ENCODE measurements around the gene PDF.

PDF gene

DNA sequence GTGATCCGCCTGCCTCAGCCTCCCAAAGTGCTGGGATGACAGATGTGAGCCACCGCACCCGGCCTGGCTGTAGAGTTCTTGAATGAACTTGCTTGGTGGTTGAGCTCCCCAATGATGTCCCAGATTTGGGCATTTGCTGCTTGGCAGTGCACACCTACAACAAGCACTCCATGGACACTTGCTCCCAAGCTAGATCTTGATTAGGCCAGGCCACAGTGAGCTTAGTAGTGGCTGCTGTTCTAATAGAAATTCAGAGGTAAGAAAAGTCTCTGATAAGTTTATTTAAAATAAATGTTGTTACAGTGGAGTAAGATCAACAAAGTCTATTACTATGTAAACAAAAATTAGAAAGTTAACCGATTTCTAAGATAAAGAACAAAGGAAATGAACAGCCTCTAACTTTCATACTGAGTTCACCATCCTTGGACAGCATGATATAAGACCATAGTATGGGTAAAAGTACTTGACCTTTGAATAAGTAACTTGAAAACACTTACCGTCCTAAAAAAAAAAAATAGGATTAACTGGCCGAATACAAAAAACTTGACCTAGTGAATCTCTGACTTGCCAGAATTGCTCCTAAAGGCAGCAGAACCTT, 20.2 kb upstream of the PDF start:
- H3K4me3 Mint-ChIP-seq = no peak overlapping the region
- H3K27ac Mint-ChIP-seq = no peak overlapping the region
- ATAC-seq (no peak), DNase-seq (no peak)
- peaks cover 6% of the 10 kb centered on the region for H3K4me1 Mint-ChIP-seq
- H3K27me3 Mint-ChIP-seq = no peaks in the 10 kb centered on the region
- H3K36me3 Mint-ChIP-seq (ENCODE audit: low read depth) = peaks cover 28% of the 10 kb centered on the region
- no peaks in the 10 kb centered on the region for H3K9me3 Mint-ChIP-seq

DNA sequence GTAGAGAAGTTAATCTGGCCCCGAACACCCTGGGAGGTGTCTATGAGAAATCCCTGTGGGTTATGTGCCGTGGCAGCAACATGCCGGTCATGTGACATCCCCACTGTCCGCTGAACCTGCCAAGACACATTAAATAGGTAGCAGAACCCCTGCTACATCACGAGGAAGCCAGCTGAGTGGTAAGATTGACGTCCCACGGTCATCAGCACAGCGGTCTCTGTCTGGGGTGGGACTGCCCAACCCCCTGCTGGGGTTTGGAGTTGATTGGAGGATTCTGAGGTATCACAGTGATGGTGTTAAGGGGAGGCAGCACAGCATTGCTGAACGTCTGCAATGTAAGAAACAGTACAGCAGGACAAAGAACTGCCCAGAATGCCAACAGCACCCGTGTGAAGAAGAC, 19.1 kb upstream of the PDF start:
- no peak overlapping the region for H3K27ac Mint-ChIP-seq
- H3K9me3 Mint-ChIP-seq = no peaks in the 10 kb centered on the region
- DNase-seq (no peak), ATAC-seq (no peak)
- H3K27me3 Mint-ChIP-seq = no peaks in the 10 kb centered on the region
- no peak overlapping the region for H3K4me3 Mint-ChIP-seq
- peaks cover 12% of the 10 kb centered on the region for H3K4me1 Mint-ChIP-seq
- H3K36me3 Mint-ChIP-seq (ENCODE audit: low read depth) = peaks cover 26% of the 10 kb centered on the region

DNA sequence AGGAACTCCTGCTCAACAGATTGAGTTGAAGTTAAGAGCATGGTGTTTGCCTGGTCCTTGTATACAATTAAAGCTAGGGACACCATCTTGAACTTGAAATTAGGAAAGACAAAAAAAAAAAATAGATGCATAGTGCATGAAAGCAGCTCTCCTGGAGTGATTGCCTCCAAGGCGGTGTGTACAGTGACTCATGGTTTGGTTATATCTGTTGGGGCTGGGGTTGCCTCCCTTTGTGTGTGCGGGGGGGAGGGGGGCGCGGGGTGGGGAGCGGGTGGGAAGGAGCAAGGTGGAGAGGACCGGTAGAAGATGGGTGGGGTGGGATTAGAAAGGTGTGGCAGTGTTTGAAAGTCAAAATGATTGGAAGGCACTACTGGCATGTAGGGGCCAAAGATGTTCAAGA, 17.8 kb upstream of the PDF start:
- Mint-ChIP-seq H3K27me3 (no peaks in the 10 kb centered on the region), H3K27ac (no peak overlapping the region), H3K4me3 (no peak overlapping the region), H3K4me1 (peaks cover 12% of the 10 kb centered on the region), H3K36me3 (ENCODE audit: low read depth) (peaks cover 32% of the 10 kb centered on the region), H3K9me3 (no peaks in the 10 kb centered on the region)
- DNase-seq (no peak), ATAC-seq (no peak)

DNA sequence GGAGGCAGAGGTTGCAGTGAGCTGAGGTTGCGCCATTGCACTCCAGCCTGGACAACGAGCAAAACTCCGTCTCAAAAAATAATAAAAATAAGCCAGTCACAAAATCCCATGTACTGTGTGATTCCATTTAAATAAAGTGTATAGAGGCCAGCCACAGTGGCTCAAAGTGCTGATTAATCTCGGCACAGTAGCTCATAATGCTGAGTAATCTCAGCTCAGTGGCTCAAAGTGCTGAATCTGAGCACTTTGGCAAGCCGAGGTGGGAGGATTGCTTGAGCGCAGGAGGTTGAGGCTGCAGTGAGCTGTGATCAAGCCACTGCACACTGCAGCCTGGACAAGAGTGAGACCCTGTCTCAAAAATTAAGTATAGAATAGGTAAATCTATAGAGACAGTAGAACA, 16.3 kb upstream of the PDF start:
- Mint-ChIP-seq H3K27ac (no peak overlapping the region), H3K27me3 (no peaks in the 10 kb centered on the region), H3K36me3 (ENCODE audit: low read depth) (peaks cover 36% of the 10 kb centered on the region), H3K4me3 (no peak overlapping the region), H3K4me1 (peaks cover 17% of the 10 kb centered on the region), H3K9me3 (no peaks in the 10 kb centered on the region)
- ATAC-seq (no peak), DNase-seq (no peak)

DNA sequence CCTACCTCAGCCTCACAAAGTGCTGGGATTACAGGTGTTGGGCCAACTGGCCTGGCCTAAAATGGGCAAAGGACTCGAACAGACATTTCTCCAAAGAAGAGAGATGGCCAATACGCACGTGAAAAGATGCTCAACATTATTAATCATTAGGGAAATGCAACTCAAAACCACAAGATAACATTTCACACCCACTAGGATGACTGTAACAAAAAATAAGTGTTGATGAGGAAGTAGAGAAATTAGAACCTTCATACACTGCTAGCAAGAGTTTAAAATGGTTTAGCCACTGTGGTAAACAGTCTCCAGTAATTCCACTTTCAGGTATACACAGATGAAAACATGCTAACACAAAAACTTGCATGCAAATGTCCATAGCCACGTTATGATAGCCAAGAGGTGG, 15.5 kb upstream of the PDF start:
- H3K36me3 Mint-ChIP-seq (ENCODE audit: low read depth) = peaks cover 44% of the 10 kb centered on the region
- no peak for ATAC-seq
- H3K4me3 Mint-ChIP-seq = no peak overlapping the region
- DNase-seq = no peak
- H3K4me1 Mint-ChIP-seq = peaks cover 24% of the 10 kb centered on the region
- peak overlapping the region; percentile 10 for H3K27ac Mint-ChIP-seq
- H3K27me3 Mint-ChIP-seq = no peaks in the 10 kb centered on the region
- no peaks in the 10 kb centered on the region for H3K9me3 Mint-ChIP-seq

DNA sequence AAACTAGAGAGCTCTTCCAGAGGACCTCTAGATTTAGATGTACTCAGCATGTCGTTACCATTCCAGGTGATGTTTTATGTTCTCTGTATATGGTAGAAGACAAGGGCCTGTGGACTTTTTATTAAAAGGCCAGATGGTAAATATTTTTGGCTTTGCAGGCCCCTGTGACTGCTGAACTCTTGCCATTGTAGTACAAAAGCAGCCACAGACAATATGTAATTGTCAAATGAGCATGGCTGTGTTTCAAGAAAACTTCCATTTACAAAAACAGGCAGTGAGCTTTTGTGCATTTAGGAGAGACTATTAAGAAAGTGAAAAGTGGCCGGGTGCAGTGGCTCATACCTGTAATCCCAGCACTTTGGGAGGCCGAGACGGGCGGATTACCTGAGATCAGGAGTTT, 13.8 kb upstream of the PDF start:
- no peak overlapping the region for H3K4me3 Mint-ChIP-seq
- ATAC-seq = no peak
- DNase-seq = no peak
- no peaks in the 10 kb centered on the region for H3K9me3 Mint-ChIP-seq
- H3K36me3 Mint-ChIP-seq (ENCODE audit: low read depth) = peaks cover 52% of the 10 kb centered on the region
- H3K27me3 Mint-ChIP-seq = no peaks in the 10 kb centered on the region
- H3K27ac Mint-ChIP-seq = no peak overlapping the region
- H3K4me1 Mint-ChIP-seq = peaks cover 35% of the 10 kb centered on the region

DNA sequence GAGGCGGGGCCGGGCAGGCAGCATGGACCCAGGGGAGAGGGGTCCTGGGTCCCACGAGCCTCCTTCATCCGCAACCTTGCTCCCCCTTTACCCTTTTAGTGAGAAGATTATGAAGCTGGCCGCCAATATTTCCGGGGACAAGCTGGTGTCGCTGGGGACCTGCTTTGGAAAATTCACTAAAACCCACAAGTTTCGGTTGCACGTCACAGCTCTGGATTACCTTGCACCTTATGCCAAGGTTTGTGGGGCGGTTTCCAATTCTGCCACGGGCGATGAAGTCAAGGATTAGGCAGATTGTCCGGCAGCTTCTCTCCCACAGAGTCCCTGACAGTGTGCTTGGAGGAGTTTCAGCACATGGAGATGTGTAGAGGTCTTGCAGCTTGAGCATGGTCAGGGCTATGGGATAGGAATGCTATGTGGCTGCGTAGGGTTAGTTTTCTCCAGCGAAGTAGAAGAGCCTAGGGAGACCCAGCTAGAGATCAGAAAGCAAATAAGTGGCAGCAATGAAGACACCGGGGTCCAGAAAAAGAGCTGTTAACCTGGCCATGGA, 9.8 kb upstream of the PDF start:
- peaks cover 47% of the 10 kb centered on the region for H3K36me3 Mint-ChIP-seq (ENCODE audit: low read depth)
- DNase-seq (peak; percentile 40), ATAC-seq (no peak)
- no peaks in the 10 kb centered on the region for H3K9me3 Mint-ChIP-seq
- H3K27me3 Mint-ChIP-seq = no peaks in the 10 kb centered on the region
- peaks cover 43% of the 10 kb centered on the region for H3K4me1 Mint-ChIP-seq
- peak overlapping the region; percentile 100 for H3K27ac Mint-ChIP-seq
- peak overlapping the region; percentile 99 for H3K4me3 Mint-ChIP-seq

DNA sequence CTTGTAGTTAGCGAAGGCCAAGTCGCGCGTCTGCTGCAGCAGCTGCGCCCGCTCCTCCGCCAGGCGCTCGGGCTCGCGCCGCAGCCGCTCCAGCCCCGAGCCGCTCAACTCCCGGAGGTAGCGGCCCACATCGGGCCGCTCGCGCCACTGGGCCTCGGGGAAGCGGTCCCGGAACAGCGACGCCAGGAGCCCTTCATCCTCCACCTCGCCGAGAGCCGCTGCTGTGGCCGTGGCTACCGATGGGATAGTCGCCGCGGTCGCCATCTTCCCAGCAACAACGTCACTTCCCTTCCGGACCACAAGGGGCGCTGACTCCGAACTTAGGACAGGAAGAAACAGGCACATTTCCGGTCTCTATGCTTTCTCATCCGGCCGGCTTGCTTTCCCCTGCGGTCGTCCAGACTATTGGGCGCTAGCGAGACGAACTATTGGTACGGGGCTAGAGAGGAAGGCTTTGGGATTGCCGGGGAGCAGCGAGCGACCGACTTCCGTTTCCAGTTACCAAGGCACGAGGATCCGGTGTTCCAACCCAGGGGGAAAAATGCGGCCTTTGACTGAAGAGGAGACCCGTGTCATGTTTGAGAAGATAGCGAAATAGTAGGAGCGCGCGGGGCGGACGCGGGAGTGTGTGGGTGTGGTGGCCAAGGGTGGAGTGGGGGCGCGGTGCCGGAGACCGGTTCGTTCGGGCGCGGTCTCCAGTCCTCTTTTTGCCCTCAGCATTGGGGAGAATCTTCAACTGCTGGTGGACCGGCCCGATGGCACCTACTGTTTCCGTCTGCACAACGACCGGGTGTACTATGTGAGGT, 9.1 kb upstream of the PDF start, which contains the start of the genes COG8 and NIP7:
Gene COG8 (minus strand): TSS at position 276 of the 806 bp plus-strand sequence. CDS start 12 bp downstream, at position 264.
Gene NIP7 (plus strand): TSS at position 484 of the 806 bp plus-strand sequence. CDS start 58 bp downstream, at position 542.
- no peaks in the 10 kb centered on the region for H3K27me3 Mint-ChIP-seq
- ATAC-seq (peak; percentile 97), DNase-seq (peak; percentile 93)
- H3K4me1 Mint-ChIP-seq = peaks cover 41% of the 10 kb centered on the region
- H3K9me3 Mint-ChIP-seq = no peaks in the 10 kb centered on the region
- H3K27ac Mint-ChIP-seq = peak within 1 kb of the TSS; percentile 100
- H3K36me3 Mint-ChIP-seq (ENCODE audit: low read depth) = peaks cover 48% of the 10 kb centered on the region
- peak within 1 kb of the TSS; percentile 99 for H3K4me3 Mint-ChIP-seq

DNA sequence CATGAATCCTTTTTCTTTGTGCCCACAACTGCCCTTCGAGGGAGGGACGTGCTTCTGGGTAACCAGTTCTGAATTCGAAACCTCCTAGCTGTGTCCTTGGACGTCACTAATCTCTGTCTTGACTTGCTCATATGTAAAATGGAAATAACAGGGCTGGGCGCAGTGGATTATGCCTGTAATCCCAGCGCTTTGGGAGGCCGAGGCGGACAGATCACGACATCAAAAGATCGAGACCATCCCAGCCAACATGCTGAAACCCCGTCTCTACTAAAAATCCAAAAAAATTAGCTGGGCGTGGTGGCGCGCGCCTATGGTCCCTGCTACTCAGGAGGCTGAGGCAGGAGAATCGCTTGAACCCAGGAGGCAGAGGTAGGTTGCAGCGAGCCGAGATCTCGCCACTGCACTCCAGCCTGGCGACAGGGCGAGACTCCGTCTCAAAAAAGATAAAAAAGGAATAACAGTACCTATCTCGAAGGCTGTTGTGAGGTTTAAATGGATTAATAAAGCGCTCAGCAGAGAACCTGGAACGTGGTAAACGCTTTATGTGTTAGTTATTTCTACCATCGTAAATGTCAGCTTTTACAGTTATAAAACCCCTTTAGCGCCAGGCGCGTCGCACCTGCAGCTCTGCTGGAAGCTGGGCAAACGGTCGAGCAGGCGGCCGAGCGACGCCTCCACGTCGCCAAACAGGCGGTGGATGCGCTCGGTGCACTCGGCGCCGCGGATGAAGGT, 8.3 kb upstream of the PDF start:
- ATAC-seq = no peak
- H3K4me3 Mint-ChIP-seq = peak overlapping the region; percentile 99
- peak overlapping the region; percentile 100 for H3K27ac Mint-ChIP-seq
- DNase-seq = no peak
- peaks cover 49% of the 10 kb centered on the region for H3K36me3 Mint-ChIP-seq (ENCODE audit: low read depth)
- peaks cover 43% of the 10 kb centered on the region for H3K4me1 Mint-ChIP-seq
- H3K27me3 Mint-ChIP-seq = no peaks in the 10 kb centered on the region
- no peaks in the 10 kb centered on the region for H3K9me3 Mint-ChIP-seq

DNA sequence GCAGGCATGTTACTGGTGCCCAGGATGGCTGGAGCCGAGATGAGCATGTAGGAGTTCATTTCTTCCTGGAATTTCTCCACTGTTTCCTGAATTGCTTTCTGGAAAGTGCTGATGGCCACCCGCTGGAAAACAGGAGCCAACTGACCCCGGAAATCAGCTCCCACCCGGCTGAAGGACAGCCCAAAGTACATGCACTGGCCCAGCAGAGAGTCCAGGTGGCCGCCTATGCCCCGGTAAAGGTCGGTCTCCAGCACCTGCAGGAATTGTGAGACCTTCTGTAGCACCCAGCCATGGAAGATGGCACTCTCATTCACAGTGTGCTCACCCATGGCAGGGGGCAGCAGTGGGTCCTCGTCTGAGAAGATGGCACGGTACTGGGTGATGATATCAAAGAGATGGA, 4.3 kb upstream of the PDF start:
- Mint-ChIP-seq H3K4me3 (no peak overlapping the region), H3K27me3 (no peaks in the 10 kb centered on the region), H3K9me3 (no peaks in the 10 kb centered on the region), H3K36me3 (ENCODE audit: low read depth) (peaks cover 27% of the 10 kb centered on the region), H3K27ac (no peak overlapping the region), H3K4me1 (peaks cover 34% of the 10 kb centered on the region)
- no peak for DNase-seq
- ATAC-seq = no peak

DNA sequence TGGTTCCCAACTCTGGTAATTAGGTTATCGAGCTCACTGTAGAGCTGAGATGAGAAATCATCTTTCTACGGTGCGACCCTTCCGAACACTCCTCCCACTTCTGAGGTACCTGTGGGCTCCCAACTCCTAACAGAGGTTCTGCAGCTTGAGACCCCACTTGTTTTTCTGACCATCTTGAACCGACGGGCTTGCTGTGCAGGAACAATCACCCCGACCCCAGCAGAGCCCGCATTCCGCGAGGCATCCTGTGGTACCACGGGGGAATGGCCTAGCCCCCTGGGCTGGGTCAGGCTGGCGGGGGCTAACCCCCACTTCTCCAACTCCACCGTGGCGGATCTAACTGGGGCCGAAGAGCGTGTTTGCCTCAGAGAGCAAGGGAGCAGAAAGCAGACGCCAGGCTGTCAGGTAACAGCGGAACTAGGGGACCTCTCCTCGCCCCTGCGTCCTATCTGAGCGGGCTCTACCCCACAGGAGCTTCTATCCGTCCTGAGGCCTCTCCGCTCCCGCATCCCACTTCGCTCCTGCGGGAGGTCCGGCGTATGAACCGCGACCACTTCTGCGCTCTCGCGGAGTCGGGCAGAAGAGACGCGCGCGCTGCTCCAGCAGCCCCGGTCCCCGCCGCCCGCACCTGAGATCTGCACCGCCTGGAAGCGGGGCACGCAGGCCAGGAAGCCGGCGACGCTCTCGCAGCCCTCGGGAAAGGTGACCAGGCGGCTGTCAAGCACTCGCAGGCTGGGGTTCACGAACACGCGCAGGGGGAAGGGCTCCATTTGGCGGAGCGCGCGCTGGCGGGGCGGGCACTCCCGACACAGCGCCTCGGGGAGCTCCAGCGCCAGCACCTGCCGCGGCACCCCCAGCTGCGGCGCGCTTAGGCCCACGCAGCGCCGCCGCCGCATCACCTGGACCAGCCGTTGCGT, 761 bp downstream of the PDF start:
- ATAC-seq (peak; percentile 31), DNase-seq (peak; percentile 47)
- Mint-ChIP-seq H3K27me3 (no peaks in the 10 kb centered on the region), H3K4me3 (peak overlapping the region; percentile 87), H3K4me1 (peaks cover 53% of the 10 kb centered on the region), H3K27ac (peak overlapping the region; percentile 69), H3K36me3 (ENCODE audit: low read depth) (peaks cover 45% of the 10 kb centered on the region), H3K9me3 (no peaks in the 10 kb centered on the region)

DNA sequence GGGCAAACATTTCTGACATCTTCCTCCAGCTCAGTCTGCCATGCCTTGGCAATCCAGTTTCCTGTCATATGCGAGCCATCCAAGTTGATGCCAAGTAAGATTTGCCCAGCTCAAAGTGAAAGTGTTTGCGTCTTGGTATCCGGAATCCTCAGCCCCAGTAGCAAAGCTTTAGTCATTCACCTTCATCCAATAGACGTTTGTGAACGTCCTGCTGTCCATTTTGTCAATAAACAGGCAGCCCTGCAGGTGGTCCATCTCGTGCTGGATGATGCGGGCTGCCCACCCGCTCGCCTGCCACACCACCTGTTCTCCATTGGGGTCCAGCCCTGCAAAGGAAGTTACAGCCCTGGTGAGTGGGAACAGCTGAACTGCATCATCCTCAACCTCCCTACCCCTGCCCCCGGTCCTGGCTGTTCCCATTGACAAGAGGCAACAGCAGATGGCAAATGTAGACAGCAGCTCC, 1.5 kb downstream of the PDF start:
- H3K4me1 Mint-ChIP-seq = peaks cover 51% of the 10 kb centered on the region
- ATAC-seq (no peak), DNase-seq (no peak)
- H3K9me3 Mint-ChIP-seq = no peaks in the 10 kb centered on the region
- H3K27ac Mint-ChIP-seq = peak overlapping the region; percentile 69
- no peaks in the 10 kb centered on the region for H3K27me3 Mint-ChIP-seq
- peak overlapping the region; percentile 87 for H3K4me3 Mint-ChIP-seq
- H3K36me3 Mint-ChIP-seq (ENCODE audit: low read depth) = peaks cover 41% of the 10 kb centered on the region

DNA sequence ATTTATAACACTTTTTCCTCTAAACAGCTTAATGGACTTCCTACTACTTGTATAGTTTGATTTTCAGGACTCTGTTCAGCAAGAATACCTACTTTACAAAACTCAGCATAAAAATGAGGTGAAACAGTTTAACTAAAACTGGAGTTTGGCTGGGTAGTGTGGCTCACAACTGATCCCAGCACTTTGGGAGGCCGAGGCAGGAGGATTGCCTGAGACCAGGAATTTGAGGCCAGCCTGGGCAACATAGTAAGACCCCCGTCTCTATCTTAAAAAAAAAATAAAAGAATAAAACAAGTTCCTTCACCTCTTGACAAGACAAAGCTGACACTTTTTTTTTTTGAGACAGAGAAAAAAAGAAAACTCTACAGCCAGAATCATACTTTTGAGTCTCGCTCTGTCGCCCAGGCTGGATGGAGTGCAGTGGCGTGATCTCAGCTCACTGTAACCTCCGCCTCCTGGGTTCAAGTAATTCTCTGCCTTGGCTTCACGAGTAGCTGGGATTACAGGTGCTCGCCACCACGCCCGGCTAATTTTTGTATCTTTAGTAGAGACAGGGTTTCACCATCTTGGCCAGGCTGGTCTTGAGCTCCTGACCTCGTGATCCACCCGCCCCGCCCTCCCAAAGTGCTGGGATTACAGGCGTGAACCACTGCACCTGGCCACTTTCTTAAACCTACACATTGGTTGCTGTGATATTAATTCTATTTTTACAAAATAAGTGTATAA, 2.6 kb downstream of the PDF start:
- no peak for DNase-seq
- Mint-ChIP-seq H3K9me3 (no peaks in the 10 kb centered on the region), H3K4me1 (peaks cover 49% of the 10 kb centered on the region), H3K27me3 (no peaks in the 10 kb centered on the region), H3K4me3 (peak overlapping the region; percentile 87), H3K27ac (peak overlapping the region; percentile 71), H3K36me3 (ENCODE audit: low read depth) (peaks cover 40% of the 10 kb centered on the region)
- no peak for ATAC-seq
